Heart right ventricle (tissue), 16 donors: ENCODE results near the gene SUGCT. TPM values are rescaled to one million over a fixed set of nuclear protein-coding genes. Genes with fewer than 3 reads are reported as not detected.

Source experiments
- ATAC-seq, 8 donors: fragments of 200-7000 bp; cut with Tn5 transposase; one replicate each; pipeline ENCODE4 v1.9.1; 2020; ENCODE audit warnings: mild to moderate bottlenecking in 8 of 8, moderate library complexity in 8 of 8, moderate number of reproducible peaks in 1 of 8
- DNase-seq, 2 donors: peaks; one replicate each; pipeline ENCODE4 v3.0.0-alpha.2; 2020
- H3K27ac ChIP-seq, 10 donors: fragments of 200-600 bp; sonication (generic) in 2 of 10; one replicate each; pipeline versions ENCODE4 v1.5.0 to v1.8.0; 2020 to 2022; ENCODE audit warnings: mild to moderate bottlenecking in 3 of 10
- H3K27me3 ChIP-seq, 7 donors: fragments of 200-600 bp; one replicate each; pipeline ENCODE4 v1.8.0; 2021 to 2022; ENCODE audit warnings: mild to moderate bottlenecking in 2 of 7
- H3K36me3 ChIP-seq, 9 donors: fragments of 200-600 bp; sonication (generic) in 1 of 9; one replicate each; pipeline versions ENCODE4 v1.5.0 to v1.8.0; 2020 to 2022; ENCODE audit warnings: mild to moderate bottlenecking in 2 of 9
- H3K4me1 ChIP-seq, 9 donors: fragments of 200-600 bp; sonication (generic) in 1 of 9; one replicate each; pipeline versions ENCODE4 v1.5.0 to v1.8.0; 2020 to 2022; ENCODE audit warnings: mild to moderate bottlenecking in 4 of 9
- H3K4me3 ChIP-seq, 10 donors: fragments of 200-600 bp; sonication (generic) in 2 of 10; one replicate each; pipeline versions ENCODE4 v1.5.0 to v1.8.0; 2020 to 2022; ENCODE audit warnings: mild to moderate bottlenecking in 7 of 10, moderate library complexity in 2 of 10
- H3K9me3 ChIP-seq, 11 donors: fragments of 200-600 bp in 10 of 11; sonication (generic) in 2 of 11; one replicate each; pipeline versions ENCODE4 v1.5.0 to v1.8.0; 2013 to 2022; ENCODE audit warnings: mild to moderate bottlenecking in 2 of 11, control low read depth in 1 of 11, moderate library complexity in 1 of 11
- CTCF ChIP-seq, 9 donors: fragments of 200-600 bp; sonication (generic) in 2 of 9; IDR thresholded peaks; one replicate each; pipeline versions ENCODE4 v1.5.0 to v1.8.0; 2021 to 2022; ENCODE audit warnings: antibody characterized with exemption in 9 of 9, mild to moderate bottlenecking in 5 of 9, moderate library complexity in 1 of 9
- WGBS, 2 donors: extraction: QIAGEN DNeasy Blood & Tissue Kit; methylation state at CpG; one replicate each; pipeline ENCODE4 v1.1.7; 2013; ENCODE audit warnings: inconsistent platforms in 1 of 2; 5-methylcytosine and 5-hydroxymethylcytosine counted together
- intact Hi-C, 10 donors: fragments of 100-400 bp; cut with DNase I; formaldehyde crosslinking; loops; one replicate each; pipeline versions ENCODE4 v1.11.1 to v1.14.2; 2022
- polyA plus RNA-seq, 2 donors: library from polyadenylated mRNA; stranded (reverse); fragments of 200-250 nt; gene quantifications; one replicate each; pipeline ENCODE4 v1.2.3, GENCODE V29; 2013
- total RNA-seq, 10 donors: library from RNA; stranded (reverse); fragmentation: NEBNext Ultra II Directional in 3 of 10; extraction: Animal tissue kit (Norgen Biotek cat#: 25700) in 3 of 10; gene quantifications; one replicate each; pipeline versions ENCODE4 v1.2.1 to v1.2.4, GENCODE V29; 2021 to 2023
- donor health status: Arrhythmogenic right ventricular cardiomyopathy.
- donor health status: ischemic (EF 13 %, LVEDD 7.1; RV severe dilation, severe dysfunction).
- donor health status: healthy with polysubstance abuse.
- donor health status: DM: no; HTN: yes; CAD: no.
- donor health status: DM: no; HTN: no; CAD: no.
- donor health status: ischemic (EF 25% LVEDD 6.9; RV normal size, moderate dysfunction).
- donor health status: ischemic (EF 25% LVEDD 5.7; RV mildly dilated, moderate dysfunction).
- donor health status: healthy.
- donor health status: DM: yes; HTN: yes; CAD: no.
- donor health status: Ischemic cardiomyopathy.
- donor health status: ischemic (EF 35%, LVEDD 5.7; RV mildly dilated, moderate dysfunction).
- donor health status: nonischemic (EF 11% LVEDD 7.7; RV severe dilation, severe dysfunction).
- donor health status: DM: yes; HTN: yes; CAD: no.
- donor health status: PGD.
- donor health status: ischemic (EF 29% LVEDD 5.4; RV normal size, mild dysfunction).
- donor health status: nonischemic (EF 23%, LVEDD 6.1; RV moderate dilation, normal function).

Gene SUGCT
- total and polyA plus RNA-seq, 12 donors: 1.2 to 8.1 (median 6.1) TPM

- H3K27me3 ChIP-seq: no peaks in the 10 kb centered on the region
- no peaks in the 10 kb centered on the region for H3K36me3 ChIP-seq
- peaks cover 0 to 32% (median 9%) of the 10 kb centered on the region in 11 donors for H3K9me3 ChIP-seq
- DNase-seq (peak in 1 of 2 donors; percentile 9), ATAC-seq (peak in 3 of 8 donors; percentile 38 to 51 (median 46))
- WGBS, 2 donors: 58% methylated on average over 10 of the region's 10 CpGs
- H3K27ac ChIP-seq: no peak overlapping the region
- TF ChIP-seq CTCF (IDR thresholded peaks at IDR 0.05): peak in 5 of 9 donors; percentile 6 to 46 (median 36)
- H3K4me3 ChIP-seq: no peak overlapping the region
- intact Hi-C loops: loop anchor here in 1 of 10 donors (10.0 kb wide), 1 partner anchor 838 kb away; the partner anchor contains the start of gene INHBA
- no peaks in the 10 kb centered on the region for H3K4me1 ChIP-seq
Observed at GRCh38 chr7:40866601-40867000, 731.8 kb downstream of the SUGCT start.

GRCh38 chr7:40870108-40870507 is 735.3 kb downstream of the SUGCT start:
- peaks cover 0 to 32% (median 9%) of the 10 kb centered on the region in 11 donors for H3K9me3 ChIP-seq
- no peaks in the 10 kb centered on the region for H3K27me3 ChIP-seq
- H3K4me1 ChIP-seq: no peaks in the 10 kb centered on the region
- intact Hi-C loops: no loop called here
- H3K4me3 ChIP-seq: no peak overlapping the region
- no peak for ATAC-seq
- DNase-seq: no peak
- no peak overlapping the region for H3K27ac ChIP-seq
- TF ChIP-seq CTCF (IDR thresholded peaks at IDR 0.05): no peak
- no peaks in the 10 kb centered on the region for H3K36me3 ChIP-seq

- Histone ChIP-seq H3K4me3 (no peak overlapping the region), H3K4me1 (no peaks in the 10 kb centered on the region), H3K27me3 (no peaks in the 10 kb centered on the region), H3K36me3 (no peaks in the 10 kb centered on the region), H3K9me3 (peaks cover 0 to 31% (median 9%) of the 10 kb centered on the region in 11 donors), H3K27ac (no peak overlapping the region)
- WGBS, 2 donors: 85 to 91% methylated on average over 3 of the region's 3 CpGs
- no peak for DNase-seq
- intact Hi-C loops: no loop called here
- ATAC-seq: no peak
- TF ChIP-seq CTCF (IDR thresholded peaks at IDR 0.05): no peak
Observed at GRCh38 chr7:40873248-40873647, 738.4 kb downstream of the SUGCT start.

- Histone ChIP-seq H3K4me1 (no peaks in the 10 kb centered on the region), H3K27ac (no peak overlapping the region), H3K4me3 (no peak overlapping the region), H3K9me3 (peaks cover 0 to 16% (median under 1%) of the 10 kb centered on the region in 11 donors), H3K27me3 (no peaks in the 10 kb centered on the region), H3K36me3 (no peaks in the 10 kb centered on the region)
- WGBS, 2 donors: 82 to 87% methylated on average over 4 of the region's 4 CpGs
- ATAC-seq (no peak), DNase-seq (no peak)
- TF ChIP-seq CTCF (IDR thresholded peaks at IDR 0.05): no peak
- intact Hi-C loops: no loop called here
Observed at GRCh38 chr7:40874756-40875155, 740.0 kb downstream of the SUGCT start.
